WTC11 (cell line): Measurements from ENCODE around the gene ACO2. TPM values are rescaled to one million over a fixed set of nuclear protein-coding genes. Genes with fewer than 3 reads are reported as not detected.

Source experiments
- ATAC-seq: fragments of 200-7000 bp; cut with Tn5 transposase; 2 replicates; pipeline ENCODE4 v1.10.0; 2021; ENCODE audit warnings: mild to moderate bottlenecking, moderate library complexity
- CTCF ChIA-PET: fragments of 300-600 bp; sonication (Branson Sonifier 250); formaldehyde crosslinking; loops from one replicate; lab custom pipeline; 2021; ENCODE audit warnings: antibody characterized with exemption; lab: Charles Lee
- POLR2A ChIA-PET: fragments of 350-600 bp; sonication (Branson Sonifier 250); formaldehyde crosslinking; loops from one replicate; lab custom pipeline; 2021; ENCODE audit warnings: antibody characterized with exemption; lab: Charles Lee
- DNase-seq: peaks from one replicate; pipeline ENCODE4 v3.0.0; 2021; ENCODE audit warnings: low spot score
- H3K27ac Mint-ChIP-seq: 2 replicates; pipeline ENCODE4 v1.8.0; 2021; ENCODE audit warnings: mixed read lengths
- H3K27me3 Mint-ChIP-seq: 2 replicates; pipeline ENCODE4 v1.8.0; 2021; ENCODE audit warnings: low read depth, mild to moderate bottlenecking, moderate library complexity, mixed read lengths
- H3K36me3 Mint-ChIP-seq: 2 replicates; pipeline ENCODE4 v1.8.0; 2021; ENCODE audit warnings: mixed read lengths
- H3K4me1 Mint-ChIP-seq: 2 replicates; pipeline ENCODE4 v1.8.0; 2022; ENCODE audit warnings: mixed read lengths
- H3K4me3 Mint-ChIP-seq: 2 replicates; pipeline ENCODE4 v1.8.0; 2021; ENCODE audit warnings: mild to moderate bottlenecking, moderate library complexity, mixed read lengths
- H3K9me3 Mint-ChIP-seq: 2 replicates; pipeline ENCODE4 v1.8.0; 2021; ENCODE audit warnings: mixed read lengths
- CREB1 ChIP-seq: sonication (generic); formaldehyde crosslinking; IDR thresholded peaks from 2 replicates; pipeline ENCODE4 v1.8.0; 2023; ENCODE audit warnings: mild to moderate bottlenecking, missing genetic modification reagents
- ELF4 ChIP-seq: sonication (generic); formaldehyde crosslinking; IDR thresholded peaks from 2 replicates; pipeline ENCODE4 v1.8.1; 2022; ENCODE audit warnings: low read depth, mild to moderate bottlenecking, moderate library complexity, missing genetic modification reagents
- IRF2 ChIP-seq: sonication (generic); formaldehyde crosslinking; IDR thresholded peaks from 2 replicates; pipeline ENCODE4 v1.8.0; 2022; ENCODE audit warnings: low read depth, missing genetic modification reagents, borderline replicate concordance
- MYBL2 ChIP-seq: sonication (generic); formaldehyde crosslinking; IDR thresholded peaks from 2 replicates; pipeline ENCODE4 v1.8.1; 2023; ENCODE audit warnings: mild to moderate bottlenecking, moderate library complexity, missing genetic modification reagents
- PRRX2 ChIP-seq: fragments of 250-450 bp; sonication (Bioruptor Pico); IDR thresholded peaks from 2 replicates; pipeline ENCODE4 v1.8.0; 2021; ENCODE audit warnings: mild to moderate bottlenecking
- RELA ChIP-seq: sonication (generic); formaldehyde crosslinking; IDR thresholded peaks from 2 replicates; pipeline ENCODE4 v1.8.1; 2022; ENCODE audit warnings: missing genetic modification reagents, mild to moderate bottlenecking, borderline replicate concordance
- TEAD1 ChIP-seq: sonication (generic); formaldehyde crosslinking; IDR thresholded peaks from 2 replicates; pipeline ENCODE4 v1.8.0; 2022; ENCODE audit warnings: mild to moderate bottlenecking, missing genetic modification reagents
- TP53 ChIP-seq: sonication (generic); formaldehyde crosslinking; IDR thresholded peaks from 2 replicates; pipeline ENCODE4 v1.8.1; 2023; ENCODE audit warnings: mild to moderate bottlenecking, missing genetic modification reagents
- total RNA-seq: library from RNA; stranded (reverse); gene quantifications from 3 replicates; pipeline ENCODE4 v1.2.3, GENCODE V29; 2021
- TF ChIP-seq, protein P1 (sequence below): fragments of 250-450 bp; sonication (Bioruptor Pico); IDR thresholded peaks from 2 replicates; pipeline ENCODE4 v2.1.2; 2022; ENCODE audit warnings: mild to moderate bottlenecking, moderate library complexity
- TF ChIP-seq, protein P2 (sequence below): sonication (generic); formaldehyde crosslinking; IDR thresholded peaks from 2 replicates; pipeline ENCODE4 v1.8.1; 2023; ENCODE audit warnings: mild to moderate bottlenecking, missing genetic modification reagents
- TF ChIP-seq, protein P3 (sequence below): sonication (generic); formaldehyde crosslinking; IDR thresholded peaks from 2 replicates; pipeline ENCODE4 v1.8.1; 2023; ENCODE audit warnings: mild to moderate bottlenecking, moderate library complexity, missing genetic modification reagents
- TF ChIP-seq, protein P4 (sequence below): sonication (generic); formaldehyde crosslinking; IDR thresholded peaks from 2 replicates; pipeline ENCODE4 v1.8.1; 2023; ENCODE audit warnings: mild to moderate bottlenecking, missing genetic modification reagents, moderate library complexity
- TF ChIP-seq, protein P5 (sequence below): sonication (generic); formaldehyde crosslinking; IDR thresholded peaks from 2 replicates; pipeline ENCODE4 v1.8.1; 2022; ENCODE audit warnings: mild to moderate bottlenecking, missing genetic modification reagents, moderate library complexity, borderline replicate concordance
- TF ChIP-seq, protein P6 (sequence below): sonication (generic); formaldehyde crosslinking; IDR thresholded peaks from 2 replicates; pipeline ENCODE4 v1.8.1; 2022; ENCODE audit warnings: mild to moderate bottlenecking, moderate library complexity, missing genetic modification reagents

Gene ACO2
- total RNA-seq, 1 experiment from 2014 or later = 104 TPM

DNA sequence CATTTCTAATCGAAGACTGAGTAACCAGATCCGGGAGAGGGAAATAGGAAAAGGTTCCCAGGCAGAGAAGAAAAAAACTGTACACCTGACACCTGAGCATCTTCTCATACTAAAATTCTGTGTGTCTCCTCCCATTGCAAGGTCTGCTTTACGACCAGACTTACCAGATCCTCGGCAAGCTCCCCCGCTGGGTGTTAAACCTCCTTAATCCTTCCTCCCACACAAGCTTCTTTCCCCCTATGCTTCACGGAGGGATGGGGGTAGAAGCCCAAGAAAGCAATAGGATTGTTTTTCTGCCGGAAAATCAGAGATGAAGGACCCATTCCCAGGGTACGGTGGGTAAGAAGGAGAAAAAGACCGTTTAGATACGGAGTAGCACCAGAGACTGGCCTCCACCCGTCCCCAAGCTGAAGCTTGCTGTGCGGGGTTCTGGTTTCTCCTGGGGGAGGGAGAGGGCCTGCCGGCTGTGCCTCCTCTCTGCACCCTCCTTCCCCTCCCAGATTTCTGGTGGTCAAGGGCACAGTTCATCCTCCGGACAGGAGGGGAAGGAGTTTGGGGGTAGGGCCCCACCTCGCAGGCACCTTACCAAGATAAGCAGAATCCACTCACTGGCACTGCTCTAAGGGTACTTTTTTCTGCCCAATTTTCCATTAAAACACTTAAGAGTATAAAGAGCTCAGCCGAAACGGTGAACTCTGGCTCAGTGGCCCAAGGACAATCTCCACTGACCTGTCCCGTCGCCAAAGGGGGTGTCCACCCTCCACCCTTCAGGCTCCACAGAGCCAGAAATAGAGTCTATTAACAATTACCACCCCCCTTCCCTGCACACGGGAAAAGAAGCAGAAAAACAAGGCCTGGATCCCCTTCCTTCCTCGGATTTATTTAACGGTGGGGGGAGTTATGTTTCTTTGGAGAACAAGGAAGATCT lies 23.5 kb upstream of the ACO2 start:
- no peaks in the 10 kb centered on the region for H3K27me3 Mint-ChIP-seq
- POLR2A ChIA-PET = interaction anchor here (0.7 to 3.0 kb wide), 6 partner anchors 14 to 76 kb away, joined by 3 to 44 read pairs (median 8); partner anchors contain the start of genes ACO2, PHF5A and TEF
- peaks cover 31% of the 10 kb centered on the region for H3K36me3 Mint-ChIP-seq
- CTCF ChIA-PET = interaction anchor here (0.8 to 2.7 kb wide), 7 partner anchors 23 to 87 kb away, joined by 3 to 20 read pairs (median 4); partner anchors contain the start of genes ACO2 and PHF5A
- TF ChIP-seq, protein P1, sequence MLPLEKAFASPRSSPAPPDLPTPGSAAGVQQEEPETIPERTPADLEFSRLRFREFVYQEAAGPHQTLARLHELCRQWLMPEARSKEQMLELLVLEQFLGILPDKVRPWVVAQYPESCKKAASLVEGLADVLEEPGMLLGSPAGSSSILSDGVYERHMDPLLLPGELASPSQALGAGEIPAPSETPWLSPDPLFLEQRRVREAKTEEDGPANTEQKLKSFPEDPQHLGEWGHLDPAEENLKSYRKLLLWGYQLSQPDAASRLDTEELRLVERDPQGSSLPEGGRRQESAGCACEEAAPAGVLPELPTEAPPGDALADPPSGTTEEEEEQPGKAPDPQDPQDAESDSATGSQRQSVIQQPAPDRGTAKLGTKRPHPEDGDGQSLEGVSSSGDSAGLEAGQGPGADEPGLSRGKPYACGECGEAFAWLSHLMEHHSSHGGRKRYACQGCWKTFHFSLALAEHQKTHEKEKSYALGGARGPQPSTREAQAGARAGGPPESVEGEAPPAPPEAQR (CRISPR knock-in tag) = no peak
- TF ChIP-seq PRRX2 (CRISPR knock-in tag) (no peak), ELF4 (no peak), RELA (CRISPR knock-in tag) (no peak), MYBL2 (CRISPR knock-in tag) (no peak), TP53 (CRISPR knock-in tag) (no peak), CREB1 (CRISPR knock-in tag) (no peak)
- TF ChIP-seq, protein P2, sequence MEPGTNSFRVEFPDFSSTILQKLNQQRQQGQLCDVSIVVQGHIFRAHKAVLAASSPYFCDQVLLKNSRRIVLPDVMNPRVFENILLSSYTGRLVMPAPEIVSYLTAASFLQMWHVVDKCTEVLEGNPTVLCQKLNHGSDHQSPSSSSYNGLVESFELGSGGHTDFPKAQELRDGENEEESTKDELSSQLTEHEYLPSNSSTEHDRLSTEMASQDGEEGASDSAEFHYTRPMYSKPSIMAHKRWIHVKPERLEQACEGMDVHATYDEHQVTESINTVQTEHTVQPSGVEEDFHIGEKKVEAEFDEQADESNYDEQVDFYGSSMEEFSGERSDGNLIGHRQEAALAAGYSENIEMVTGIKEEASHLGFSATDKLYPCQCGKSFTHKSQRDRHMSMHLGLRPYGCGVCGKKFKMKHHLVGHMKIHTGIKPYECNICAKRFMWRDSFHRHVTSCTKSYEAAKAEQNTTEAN = no peak
- TF ChIP-seq, protein P3, sequence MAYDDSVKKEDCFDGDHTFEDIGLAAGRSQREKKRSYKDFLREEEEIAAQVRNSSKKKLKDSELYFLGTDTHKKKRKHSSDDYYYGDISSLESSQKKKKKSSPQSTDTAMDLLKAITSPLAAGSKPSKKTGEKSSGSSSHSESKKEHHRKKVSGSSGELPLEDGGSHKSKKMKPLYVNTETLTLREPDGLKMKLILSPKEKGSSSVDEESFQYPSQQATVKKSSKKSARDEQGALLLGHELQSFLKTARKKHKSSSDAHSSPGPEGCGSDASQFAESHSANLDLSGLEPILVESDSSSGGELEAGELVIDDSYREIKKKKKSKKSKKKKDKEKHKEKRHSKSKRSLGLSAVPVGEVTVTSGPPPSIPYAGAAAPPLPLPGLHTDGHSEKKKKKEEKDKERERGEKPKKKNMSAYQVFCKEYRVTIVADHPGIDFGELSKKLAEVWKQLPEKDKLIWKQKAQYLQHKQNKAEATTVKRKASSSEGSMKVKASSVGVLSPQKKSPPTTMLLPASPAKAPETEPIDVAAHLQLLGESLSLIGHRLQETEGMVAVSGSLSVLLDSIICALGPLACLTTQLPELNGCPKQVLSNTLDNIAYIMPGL (CRISPR knock-in tag) = peak; percentile 29; the same call in 1 of the 2 replicates
- TF ChIP-seq, protein P4, sequence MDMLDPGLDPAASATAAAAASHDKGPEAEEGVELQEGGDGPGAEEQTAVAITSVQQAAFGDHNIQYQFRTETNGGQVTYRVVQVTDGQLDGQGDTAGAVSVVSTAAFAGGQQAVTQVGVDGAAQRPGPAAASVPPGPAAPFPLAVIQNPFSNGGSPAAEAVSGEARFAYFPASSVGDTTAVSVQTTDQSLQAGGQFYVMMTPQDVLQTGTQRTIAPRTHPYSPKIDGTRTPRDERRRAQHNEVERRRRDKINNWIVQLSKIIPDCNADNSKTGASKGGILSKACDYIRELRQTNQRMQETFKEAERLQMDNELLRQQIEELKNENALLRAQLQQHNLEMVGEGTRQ (CRISPR knock-in tag) = no peak
- TF ChIP-seq, protein P5, sequence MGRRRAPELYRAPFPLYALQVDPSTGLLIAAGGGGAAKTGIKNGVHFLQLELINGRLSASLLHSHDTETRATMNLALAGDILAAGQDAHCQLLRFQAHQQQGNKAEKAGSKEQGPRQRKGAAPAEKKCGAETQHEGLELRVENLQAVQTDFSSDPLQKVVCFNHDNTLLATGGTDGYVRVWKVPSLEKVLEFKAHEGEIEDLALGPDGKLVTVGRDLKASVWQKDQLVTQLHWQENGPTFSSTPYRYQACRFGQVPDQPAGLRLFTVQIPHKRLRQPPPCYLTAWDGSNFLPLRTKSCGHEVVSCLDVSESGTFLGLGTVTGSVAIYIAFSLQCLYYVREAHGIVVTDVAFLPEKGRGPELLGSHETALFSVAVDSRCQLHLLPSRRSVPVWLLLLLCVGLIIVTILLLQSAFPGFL = no peak
- TF ChIP-seq, protein P6, sequence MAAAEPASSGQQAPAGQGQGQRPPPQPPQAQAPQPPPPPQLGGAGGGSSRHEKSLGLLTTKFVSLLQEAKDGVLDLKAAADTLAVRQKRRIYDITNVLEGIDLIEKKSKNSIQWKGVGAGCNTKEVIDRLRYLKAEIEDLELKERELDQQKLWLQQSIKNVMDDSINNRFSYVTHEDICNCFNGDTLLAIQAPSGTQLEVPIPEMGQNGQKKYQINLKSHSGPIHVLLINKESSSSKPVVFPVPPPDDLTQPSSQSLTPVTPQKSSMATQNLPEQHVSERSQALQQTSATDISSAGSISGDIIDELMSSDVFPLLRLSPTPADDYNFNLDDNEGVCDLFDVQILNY (CRISPR knock-in tag) = 0 out of 2 replicates have a peak, but pooled peaks have one; percentile 20
- peak overlapping the region; percentile 96 for H3K4me3 Mint-ChIP-seq
- ATAC-seq (no peak), DNase-seq (peak; percentile 32)
- no peaks in the 10 kb centered on the region for H3K9me3 Mint-ChIP-seq
- H3K4me1 Mint-ChIP-seq = peaks cover 24% of the 10 kb centered on the region
- peak overlapping the region; percentile 99 for H3K27ac Mint-ChIP-seq

DNA sequence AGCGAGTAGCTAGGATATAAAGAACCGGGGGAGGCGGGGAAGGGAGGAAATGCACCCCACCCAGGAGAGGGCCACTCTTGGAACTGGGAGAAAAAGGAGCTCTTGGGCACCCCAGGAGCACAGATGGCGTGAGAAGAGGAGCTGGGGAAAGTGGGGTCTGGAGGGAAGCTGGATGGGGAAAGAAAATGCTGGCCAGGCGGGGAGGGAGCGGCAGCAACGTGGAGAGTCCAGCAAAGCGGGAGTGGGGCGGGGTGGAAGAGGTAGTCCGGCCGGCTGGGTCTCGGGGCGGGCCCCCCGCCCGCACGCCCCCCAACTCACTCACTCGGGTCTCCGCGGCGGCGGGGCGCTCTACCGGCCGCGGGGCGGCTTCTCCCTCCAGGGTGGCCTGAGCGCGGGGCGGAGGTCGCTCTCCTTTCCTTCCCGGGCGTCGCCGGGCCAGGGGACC lies 22.8 kb upstream of the ACO2 start:
- Mint-ChIP-seq H3K9me3 (no peaks in the 10 kb centered on the region), H3K4me1 (peaks cover 24% of the 10 kb centered on the region), H3K4me3 (peak overlapping the region; percentile 96), H3K27ac (peak overlapping the region; percentile 99), H3K36me3 (peaks cover 31% of the 10 kb centered on the region), H3K27me3 (no peaks in the 10 kb centered on the region)
- ChIA-PET CTCF (interaction anchor here (0.5 to 2.7 kb wide), 7 partner anchors 22 to 252 kb away, joined by 3 to 20 read pairs (median 3); partner anchors contain the start of genes ACO2, PHF5A and TEF), POLR2A (interaction anchor here (0.5 to 3.0 kb wide), 20 partner anchors 9 to 468 kb away, joined by 3 to 44 read pairs (median 5); partner anchors contain the start of genes ACO2, DESI1, PHF5A and PMM1)
- DNase-seq (peak; percentile 36), ATAC-seq (no peak)
- TF ChIP-seq TEAD1 (CRISPR knock-in tag) (0 out of 2 replicates have a peak, but pooled peaks have one; percentile 35), IRF2 (CRISPR knock-in tag) (0 out of 2 replicates have a peak, but pooled peaks have one; percentile 6), TP53 (CRISPR knock-in tag) (no peak)
